RWPE1 (cell line): ENCODE measurements around the gene ADGRD1.

ENCODE experiments used
- CTCF ChIA-PET: fragments of 350-600 bp; sonication (Branson Sonifier 250); formaldehyde crosslinking; extraction: SDS; loops from one replicate; lab custom pipeline; 2021; lab: Yijun Ruan, JAX
- POLR2A ChIA-PET: fragments of 400-600 bp; formaldehyde crosslinking; extraction: SDS; loops from one replicate; lab custom pipeline; 2020; ENCODE audit warnings: antibody characterized with exemption; ENCODE audit not compliant: low non-redundant PET; lab: Yijun Ruan, JAX
- DNase-seq: peaks from one replicate; pipeline ENCODE4 v3.0.0; 2012; ENCODE audit warnings: low spot score
- H3K27ac ChIP-seq: fragments of 450-650 bp; 2 replicates; pipeline ENCODE4 v1.5.1; 2017
- CTCF ChIP-seq: fragments of 450-650 bp; conservative IDR thresholded peaks from 2 replicates; pipeline ENCODE4 v1.5.1; 2017; ENCODE audit warnings: low read depth, mild to moderate bottlenecking

Gene ADGRD1

DNA sequence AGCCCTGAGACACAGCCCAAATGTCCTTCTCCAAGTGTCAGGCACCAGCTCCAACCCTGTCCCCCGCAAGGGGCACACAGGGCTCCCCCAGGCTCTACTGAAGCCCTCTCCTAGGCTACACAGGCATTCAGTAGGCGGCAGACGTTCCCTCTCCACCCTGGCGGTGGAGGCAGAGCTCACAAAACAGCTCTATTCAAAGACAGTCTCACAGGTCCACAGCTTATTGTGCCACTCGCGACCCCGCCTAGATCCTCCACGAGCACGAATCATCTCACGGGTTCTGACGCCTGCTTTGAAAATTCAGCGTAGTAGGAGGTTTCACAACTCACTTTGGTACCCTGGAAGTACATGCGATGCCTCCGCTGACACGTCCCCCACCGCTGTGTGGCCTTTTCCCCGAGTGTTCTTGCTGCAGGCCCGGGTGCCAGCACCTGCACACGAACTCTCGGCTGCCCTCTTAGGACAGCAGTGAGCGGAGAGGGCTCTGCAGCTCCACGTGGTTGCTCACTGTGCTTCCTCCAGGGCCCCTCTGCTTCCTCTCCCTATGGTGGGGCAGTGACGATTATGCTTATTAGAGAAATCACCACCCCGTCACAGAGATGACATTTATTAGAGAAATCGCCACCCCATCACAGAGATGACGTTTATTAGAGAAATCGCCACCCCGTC is 78.5 kb downstream of the ADGRD1 start:
- TF ChIP-seq CTCF, result no peak
- POLR2A ChIA-PET, result no interaction called here
- DNase-seq, result no peak
- CTCF ChIA-PET, result no interaction called here
- H3K27ac ChIP-seq, result no peak overlapping the region

DNA sequence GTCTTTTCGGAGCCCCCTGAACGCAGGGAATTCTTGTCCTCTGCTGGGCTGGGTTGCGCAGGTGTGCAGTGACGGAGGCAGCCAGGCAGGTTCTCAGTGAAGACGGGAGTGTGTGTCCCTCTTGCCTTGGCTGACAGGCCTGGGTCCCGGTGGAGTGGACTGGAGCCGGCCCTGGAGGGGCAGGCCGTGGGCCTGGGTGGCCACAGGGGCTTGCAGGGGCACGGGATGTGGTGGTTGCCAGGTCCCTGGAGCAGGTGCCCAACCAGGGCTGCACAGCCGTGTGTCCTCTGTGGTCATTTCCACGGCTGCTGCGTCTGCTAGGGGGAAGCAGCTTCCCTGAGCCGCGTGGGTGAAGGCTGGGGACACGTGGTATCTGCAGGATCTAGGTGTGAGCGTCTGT is 79.8 kb downstream of the ADGRD1 start:
- TF ChIP-seq CTCF, result no peak
- CTCF ChIA-PET, result no interaction called here
- POLR2A ChIA-PET, result no interaction called here
- no peak for DNase-seq
- H3K27ac ChIP-seq, result no peak overlapping the region

DNA sequence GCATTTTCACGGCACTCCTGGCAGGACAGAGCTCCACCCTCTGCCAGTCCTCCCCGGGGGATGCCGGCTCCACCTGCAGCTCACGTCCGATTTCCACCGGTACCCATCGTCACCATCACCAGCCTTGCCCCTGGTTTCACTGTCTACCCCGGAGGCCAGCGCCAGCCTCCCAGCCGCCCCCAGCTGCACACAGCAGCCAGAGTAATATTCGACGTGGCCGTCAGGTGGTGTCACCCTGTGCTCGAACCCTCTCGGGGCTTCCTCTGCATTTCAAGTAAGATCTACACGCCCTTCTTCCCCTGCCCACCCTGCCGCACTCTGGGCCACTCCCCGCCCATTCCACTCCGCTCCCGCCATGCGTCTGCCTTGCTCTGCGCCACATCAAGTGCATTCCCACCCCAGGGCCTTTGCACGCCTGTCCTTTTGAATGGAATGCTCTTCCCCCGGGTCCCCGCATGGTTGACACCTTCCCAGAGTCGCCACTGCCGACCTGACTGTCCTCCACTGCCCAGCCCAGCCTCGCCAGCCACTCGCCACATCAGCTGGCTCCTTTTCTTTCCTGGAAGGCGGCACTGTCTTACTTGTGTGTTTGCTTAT is 80.3 kb downstream of the ADGRD1 start:
- no peak overlapping the region for H3K27ac ChIP-seq
- no peak for TF ChIP-seq CTCF
- POLR2A ChIA-PET, result no interaction called here
- no peak for DNase-seq
- CTCF ChIA-PET, result interaction anchor here (0.7 kb wide), 1 partner anchor 164 kb away, joined by 4 read pairs; no protein-coding TSS in a partner anchor

- DNase-seq, result no peak
- ChIA-PET CTCF (interaction anchor here (0.7 kb wide), 1 partner anchor 165 kb away, joined by 4 read pairs; no protein-coding TSS in a partner anchor), POLR2A (no interaction called here)
- TF ChIP-seq CTCF, result no peak
- no peak overlapping the region for H3K27ac ChIP-seq
Measured at GRCh38 chr12:131034631-131035244, 81.0 kb downstream of the ADGRD1 start.

DNA sequence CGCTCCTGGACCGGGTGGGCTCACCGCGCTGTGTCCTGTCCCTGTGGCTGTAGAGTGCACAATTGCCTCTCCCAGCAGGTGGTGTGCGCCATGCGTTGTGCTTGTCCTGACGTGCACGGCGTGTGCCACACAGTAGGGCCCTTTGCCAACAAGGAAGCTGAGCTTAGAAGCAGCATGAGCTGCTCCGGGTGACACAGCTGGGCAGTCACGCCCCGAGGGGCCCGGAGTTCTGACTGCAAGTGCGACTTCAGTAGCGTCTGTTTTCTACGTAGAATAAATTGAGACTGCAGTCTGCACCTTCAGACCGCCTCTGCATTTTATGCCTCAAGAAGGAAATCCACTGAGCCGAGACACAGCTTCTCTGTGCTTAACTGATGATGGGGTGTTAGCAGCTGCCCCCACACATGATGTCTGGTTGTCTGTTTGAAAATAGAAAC is 81.6 kb downstream of the ADGRD1 start:
- ChIA-PET CTCF (interaction anchor here (0.7 kb wide), 1 partner anchor 101 kb away, joined by 3 read pairs; no protein-coding TSS in a partner anchor), POLR2A (no interaction called here)
- no peak for TF ChIP-seq CTCF
- DNase-seq, result no peak
- no peak overlapping the region for H3K27ac ChIP-seq

DNA sequence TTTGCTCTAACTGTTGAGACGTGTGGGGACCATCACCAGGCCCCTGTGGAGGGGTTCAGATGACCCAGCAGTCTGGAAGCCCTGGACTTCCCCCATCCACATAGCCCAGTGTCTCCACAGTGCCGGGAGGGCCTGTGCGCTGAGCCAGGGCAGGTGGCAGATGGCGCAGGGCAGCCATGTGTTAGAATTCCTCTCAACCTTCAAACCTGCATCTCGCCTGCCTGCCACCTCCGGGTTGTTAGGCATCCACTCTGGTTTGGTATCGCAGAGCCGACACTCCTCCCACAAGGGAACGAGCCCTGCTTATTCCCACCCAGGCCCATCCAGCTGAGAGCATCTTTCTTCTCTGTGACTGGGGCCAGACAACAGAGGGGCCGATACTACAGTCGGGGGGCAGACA is 84.5 kb downstream of the ADGRD1 start:
- ChIA-PET POLR2A (no interaction called here), CTCF (no interaction called here)
- no peak overlapping the region for H3K27ac ChIP-seq
- no peak for DNase-seq
- TF ChIP-seq CTCF, result no peak
